Nephron (organoid): ENCODE data around the gene ARGFX.
A peak's percentile ranks its signal among the peaks of the same experiment; 100 is the strongest.

ENCODE experiments used
- H3K27ac Mint-ChIP-seq, 3 experiments: 2 replicates each; pipeline ENCODE4 v1.8.0; 2020; ENCODE audit warnings: mixed read lengths in 3 of 3, mild to moderate bottlenecking in 2 of 3, moderate library complexity in 1 of 3
- H3K27me3 Mint-ChIP-seq: 2 replicates; pipeline ENCODE4 v1.8.0; 2021; ENCODE audit warnings: low read depth, mild to moderate bottlenecking, moderate library complexity, mixed read lengths
- H3K36me3 Mint-ChIP-seq: 2 replicates; pipeline ENCODE4 v1.8.0; 2020; ENCODE audit warnings: low read depth, mixed read lengths
- H3K4me1 Mint-ChIP-seq: 2 replicates; pipeline ENCODE4 v1.8.0; 2020; ENCODE audit warnings: mixed read lengths
- H3K4me3 Mint-ChIP-seq, 3 experiments: 2 replicates each; pipeline ENCODE4 v1.8.0; 2020; ENCODE audit warnings: mild to moderate bottlenecking in 3 of 3, mixed read lengths in 3 of 3, moderate library complexity in 2 of 3
- H3K9me3 Mint-ChIP-seq: 2 replicates; pipeline ENCODE4 v1.8.0; 2020; ENCODE audit warnings: mixed read lengths
- CTCF ChIP-seq, 3 experiments: fragments of 200-600 bp; sonication (generic); IDR thresholded peaks; one replicate each; pipeline ENCODE4 v1.5.0; 2021; ENCODE audit warnings: antibody characterized with exemption in 3 of 3; ENCODE audit not compliant: unreplicated experiment in 3 of 3

ARGFX gene

GRCh38 chr3:121545049-121545573 is 22.6 kb upstream of the ARGFX start:
- Mint-ChIP-seq H3K27ac (peak overlapping the region in 1 of 3 experiments; percentile 61), H3K27me3 (no peaks in the 10 kb centered on the region), H3K4me1 (peaks cover 8% of the 10 kb centered on the region), H3K4me3 (peak overlapping the region; percentile 85 to 91 (median 90)), H3K36me3 (peaks cover 5% of the 10 kb centered on the region), H3K9me3 (no peaks in the 10 kb centered on the region)
- TF ChIP-seq CTCF (IDR thresholded peaks at IDR 0.05; ENCODE audit: unreplicated experiment in 3 of 3), result no peak

- Mint-ChIP-seq H3K27ac (peak within 1 kb of the TSS; percentile 85 to 92 (median 91)), H3K36me3 (peaks cover 5% of the 10 kb centered on the region), H3K4me3 (peak within 1 kb of the TSS; percentile 85 to 91 (median 90)), H3K4me1 (peaks cover 8% of the 10 kb centered on the region), H3K9me3 (no peaks in the 10 kb centered on the region), H3K27me3 (no peaks in the 10 kb centered on the region)
- no peak for TF ChIP-seq CTCF (IDR thresholded peaks at IDR 0.05; ENCODE audit: unreplicated experiment in 3 of 3)
These were observed 21.9 kb upstream of the ARGFX start, which contains the start of gene POLQ for GRCh38 chr3:121545574-121546455. POLQ (minus strand) TSS chr3:121545988; CDS start chr3:121545877, 111 bp downstream.

- H3K4me3 Mint-ChIP-seq, result no peak overlapping the region
- no peaks in the 10 kb centered on the region for H3K27me3 Mint-ChIP-seq
- no peaks in the 10 kb centered on the region for H3K9me3 Mint-ChIP-seq
- no peaks in the 10 kb centered on the region for H3K36me3 Mint-ChIP-seq
- no peak for TF ChIP-seq CTCF (IDR thresholded peaks at IDR 0.05; ENCODE audit: unreplicated experiment in 3 of 3)
- H3K27ac Mint-ChIP-seq, result no peak overlapping the region
- H3K4me1 Mint-ChIP-seq, result no peaks in the 10 kb centered on the region
These were observed 15.4 kb upstream of the ARGFX start for GRCh38 chr3:121552379-121552778.

- H3K4me1 Mint-ChIP-seq, result no peaks in the 10 kb centered on the region
These were observed 15.0 kb upstream of the ARGFX start for GRCh38 chr3:121552797-121553196.

GRCh38 chr3:121557426-121557934 is 10.3 kb upstream of the ARGFX start:
- Mint-ChIP-seq H3K4me3 (no peak overlapping the region), H3K27me3 (no peaks in the 10 kb centered on the region), H3K27ac (no peak overlapping the region), H3K9me3 (no peaks in the 10 kb centered on the region), H3K4me1 (no peaks in the 10 kb centered on the region), H3K36me3 (no peaks in the 10 kb centered on the region)
- no peak for TF ChIP-seq CTCF (IDR thresholded peaks at IDR 0.05; ENCODE audit: unreplicated experiment in 3 of 3)

More at GRCh38 chr3:121552797-121553196, 15.0 kb upstream of the ARGFX start:
- no peak overlapping the region for H3K4me3 Mint-ChIP-seq
- H3K9me3 Mint-ChIP-seq, result no peaks in the 10 kb centered on the region
- no peaks in the 10 kb centered on the region for H3K36me3 Mint-ChIP-seq
- TF ChIP-seq CTCF (IDR thresholded peaks at IDR 0.05; ENCODE audit: unreplicated experiment in 3 of 3), result no peak
- H3K27ac Mint-ChIP-seq, result no peak overlapping the region
- no peaks in the 10 kb centered on the region for H3K27me3 Mint-ChIP-seq
